Endometrial microvascular endothelial cells (primary cell): ENCODE measurements around the gene ARHGEF3. TPM values are rescaled to one million over a fixed set of nuclear protein-coding genes. Genes with fewer than 3 reads are reported as not detected.

ENCODE experiments used
- in situ Hi-C: cut with HindIII; loops from 2 replicates; pipeline ENCODE4 v1.10.0; 2017; ENCODE audit warnings: low sequenced_read_pairs, low pct_unique_long_range_greater_than_20kb; ENCODE audit errors: inconsistent ontology term
- total RNA-seq: library from RNA; depleted of rRNA; stranded (reverse); fragments of >200 nt; gene quantifications from one replicate; pipeline ENCODE4 v1.2.3, GENCODE V29; 2015; ENCODE audit errors: inconsistent ontology term

ARHGEF3 gene
- total RNA-seq, result 11.0 TPM

GRCh38 chr3:56801662-56802377 is at the start of gene ARHGEF3:
TSS of gene ARHGEF3 (minus strand) at chr3:56801949. CDS start at chr3:56801798, 151 bp downstream.
- in situ Hi-C loops, result no loop called here

GRCh38 chr3:56849698-56850097 is 47.9 kb upstream of the ARHGEF3 start:
- in situ Hi-C loops, result no loop called here

GRCh38 chr3:56845505-56845904 is 43.8 kb upstream of the ARHGEF3 start:
- in situ Hi-C loops, result no loop called here

- in situ Hi-C loops, result no loop called here
These were observed 42.8 kb upstream of the ARHGEF3 start for GRCh38 chr3:56844536-56844935.

- in situ Hi-C loops, result no loop called here
These were observed 38.3 kb upstream of the ARHGEF3 start for GRCh38 chr3:56839784-56840715.

GRCh38 chr3:56838448-56838847 is 36.7 kb upstream of the ARHGEF3 start:
- in situ Hi-C loops, result no loop called here

- in situ Hi-C loops, result no loop called here
These were observed 35.6 kb upstream of the ARHGEF3 start for GRCh38 chr3:56837196-56837955.

GRCh38 chr3:56836276-56837163 is 34.8 kb upstream of the ARHGEF3 start:
- in situ Hi-C loops, result no loop called here

- in situ Hi-C loops, result no loop called here
These were observed 34.0 kb upstream of the ARHGEF3 start for GRCh38 chr3:56835650-56836227.

GRCh38 chr3:56833536-56833935 is 31.8 kb upstream of the ARHGEF3 start:
- in situ Hi-C loops, result no loop called here

- in situ Hi-C loops, result no loop called here
These were observed 31.3 kb upstream of the ARHGEF3 start for GRCh38 chr3:56833022-56833421.

- in situ Hi-C loops, result no loop called here
These were observed 29.8 kb upstream of the ARHGEF3 start for GRCh38 chr3:56831572-56831971.

GRCh38 chr3:56830884-56831283 is 29.1 kb upstream of the ARHGEF3 start:
- in situ Hi-C loops, result no loop called here

- in situ Hi-C loops, result no loop called here
These were observed 27.8 kb upstream of the ARHGEF3 start for GRCh38 chr3:56829533-56829932.

GRCh38 chr3:56826831-56827722 is 25.3 kb upstream of the ARHGEF3 start:
- in situ Hi-C loops, result no loop called here

- in situ Hi-C loops, result no loop called here
These were observed 24.1 kb upstream of the ARHGEF3 start for GRCh38 chr3:56825567-56826438.
